HepG2 (cell line): ENCODE results near the gene NAA38. TPM values are rescaled to one million over a fixed set of nuclear protein-coding genes. Genes with fewer than 3 reads are reported as not detected.
A peak's percentile ranks its signal among the peaks of the same experiment; 100 is the strongest.

Experiments
- NR2F2 ChIP-seq: IDR thresholded peaks from 2 replicates; pipeline ENCODE4 v1.6.1; 2012; ENCODE audit warnings: low read depth, inconsistent platforms, borderline replicate concordance
- ZNF280B ChIP-seq: sonication (generic); formaldehyde crosslinking; IDR thresholded peaks from 2 replicates; pipeline ENCODE4 v1.5.0; 2020; ENCODE audit warnings: missing genetic modification reagents, mild to moderate bottlenecking, borderline replicate concordance
- ZNF333 ChIP-seq: sonication (generic); formaldehyde crosslinking; IDR thresholded peaks from 2 replicates; pipeline ENCODE4 v1.4.0; 2020; ENCODE audit warnings: mild to moderate bottlenecking, missing genetic modification reagents, borderline replicate concordance
- ZNF441 ChIP-seq: sonication (generic); formaldehyde crosslinking; IDR thresholded peaks from 2 replicates; pipeline ENCODE4 v1.7.0; 2021; ENCODE audit warnings: missing genetic modification reagents, borderline replicate concordance
- ZNF609 ChIP-seq: sonication (generic); formaldehyde crosslinking; IDR thresholded peaks from 2 replicates; pipeline ENCODE4 v1.4.0; 2020; ENCODE audit warnings: mild to moderate bottlenecking, missing genetic modification reagents, borderline replicate concordance
- ZNF773 ChIP-seq: sonication (generic); formaldehyde crosslinking; IDR thresholded peaks from 2 replicates; pipeline ENCODE4 v1.4.0; 2020; ENCODE audit warnings: missing genetic modification reagents, borderline replicate concordance
- ZSCAN20 ChIP-seq: sonication (generic); formaldehyde crosslinking; IDR thresholded peaks from 2 replicates; pipeline ENCODE4 v1.4.0; 2020; ENCODE audit warnings: missing genetic modification reagents, mild to moderate bottlenecking, borderline replicate concordance
- polyA plus RNA-seq, 8 experiments: library from polyadenylated mRNA; depleted of rRNA in 3 of 8; stranded (reverse) in 7 of 8; unstranded in 1 of 8; fragments of >200 nt; fragmentation: Illumina TruSeq in 4 of 8; extraction: Trizol in 4 of 8; gene quantifications; 2 replicates each; pipeline versions ENCODE4 v1.2.1 to v1.2.3, GENCODE V29; 2011 to 2016; ENCODE audit warnings: low read depth in 4 of 8, missing spikeins in 1 of 8, mixed read lengths in 1 of 8; ENCODE audit not compliant: insufficient read depth in 1 of 8
- total RNA-seq, 5 experiments: library from RNA; depleted of rRNA; stranded (reverse); fragments of >200 nt; fragmentation: Illumina TruSeq; extraction: Trizol; gene quantifications; 2 replicates each; pipeline ENCODE4 v1.2.3, GENCODE V29; 2016; ENCODE audit warnings: low read depth in 1 of 5
- TF ChIP-seq, protein P1 (sequence below): sonication (generic); formaldehyde crosslinking; IDR thresholded peaks from 2 replicates; pipeline ENCODE4 v1.4.0; 2020; ENCODE audit warnings: missing genetic modification reagents, borderline replicate concordance
- TF ChIP-seq, protein P2 (sequence below): sonication (generic); formaldehyde crosslinking; IDR thresholded peaks from 2 replicates; pipeline ENCODE4 v1.5.0; 2020; ENCODE audit warnings: mild to moderate bottlenecking, missing genetic modification reagents, borderline replicate concordance
- TF ChIP-seq, protein P3 (sequence below): sonication (generic); formaldehyde crosslinking; IDR thresholded peaks from 2 replicates; pipeline ENCODE4 v1.8.0; 2022; ENCODE audit warnings: mild to moderate bottlenecking, missing genetic modification reagents; ENCODE audit not compliant: insufficient replicate concordance
- TF ChIP-seq, protein P4 (sequence below): IDR thresholded peaks from 2 replicates; pipeline ENCODE4 v1.6.1; 2016; ENCODE audit warnings: missing compliant biosample characterization, missing genetic modification reagents, borderline replicate concordance

The NAA38 gene
- total and polyA plus RNA-seq, 2 of the 13 experiments (the other 11 are each of a cell fraction or from before 2014, with no cell fraction given), result 46.9 to 91.6 TPM

- TF ChIP-seq ZNF609 (CRISPR knock-in tag), result peak; percentile 41; the same call in 1 of the 2 replicates
- no peak for TF ChIP-seq ZNF333 (CRISPR knock-in tag)
- TF ChIP-seq, protein P1, sequence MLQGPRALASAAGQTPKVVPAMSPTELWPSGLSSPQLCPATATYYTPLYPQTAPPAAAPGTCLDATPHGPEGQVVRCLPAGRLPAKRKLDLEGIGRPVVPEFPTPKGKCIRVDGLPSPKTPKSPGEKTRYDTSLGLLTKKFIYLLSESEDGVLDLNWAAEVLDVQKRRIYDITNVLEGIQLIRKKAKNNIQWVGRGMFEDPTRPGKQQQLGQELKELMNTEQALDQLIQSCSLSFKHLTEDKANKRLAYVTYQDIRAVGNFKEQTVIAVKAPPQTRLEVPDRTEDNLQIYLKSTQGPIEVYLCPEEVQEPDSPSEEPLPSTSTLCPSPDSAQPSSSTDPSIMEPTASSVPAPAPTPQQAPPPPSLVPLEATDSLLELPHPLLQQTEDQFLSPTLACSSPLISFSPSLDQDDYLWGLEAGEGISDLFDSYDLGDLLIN (CRISPR knock-in tag), result 0 out of 2 replicates have a peak, but pooled peaks have one; percentile 52
- no peak for TF ChIP-seq ZNF441 (CRISPR knock-in tag)
- TF ChIP-seq ZNF773 (CRISPR knock-in tag), result 0 out of 2 replicates have a peak, but pooled peaks have one; percentile 43
- TF ChIP-seq, protein P2, sequence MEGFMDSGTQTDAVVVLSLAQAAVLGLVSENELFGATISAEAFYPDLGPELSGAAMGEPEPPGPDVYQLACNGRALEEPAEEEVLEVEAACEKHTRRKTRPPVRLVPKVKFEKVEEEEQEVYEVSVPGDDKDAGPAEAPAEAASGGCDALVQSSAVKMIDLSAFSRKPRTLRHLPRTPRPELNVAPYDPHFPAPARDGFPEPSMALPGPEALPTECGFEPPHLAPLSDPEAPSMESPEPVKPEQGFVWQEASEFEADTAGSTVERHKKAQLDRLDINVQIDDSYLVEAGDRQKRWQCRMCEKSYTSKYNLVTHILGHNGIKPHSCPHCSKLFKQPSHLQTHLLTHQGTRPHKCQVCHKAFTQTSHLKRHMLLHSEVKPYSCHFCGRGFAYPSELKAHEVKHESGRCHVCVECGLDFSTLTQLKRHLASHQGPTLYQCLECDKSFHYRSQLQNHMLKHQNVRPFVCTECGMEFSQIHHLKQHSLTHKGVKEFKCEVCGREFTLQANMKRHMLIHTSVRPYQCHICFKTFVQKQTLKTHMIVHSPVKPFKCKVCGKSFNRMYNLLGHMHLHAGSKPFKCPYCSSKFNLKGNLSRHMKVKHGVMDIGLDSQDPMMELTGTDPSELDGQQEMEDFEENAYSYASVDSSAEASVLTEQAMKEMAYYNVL, result 0 out of 2 replicates have a peak, but pooled peaks have one; percentile 24
- TF ChIP-seq, protein P3, sequence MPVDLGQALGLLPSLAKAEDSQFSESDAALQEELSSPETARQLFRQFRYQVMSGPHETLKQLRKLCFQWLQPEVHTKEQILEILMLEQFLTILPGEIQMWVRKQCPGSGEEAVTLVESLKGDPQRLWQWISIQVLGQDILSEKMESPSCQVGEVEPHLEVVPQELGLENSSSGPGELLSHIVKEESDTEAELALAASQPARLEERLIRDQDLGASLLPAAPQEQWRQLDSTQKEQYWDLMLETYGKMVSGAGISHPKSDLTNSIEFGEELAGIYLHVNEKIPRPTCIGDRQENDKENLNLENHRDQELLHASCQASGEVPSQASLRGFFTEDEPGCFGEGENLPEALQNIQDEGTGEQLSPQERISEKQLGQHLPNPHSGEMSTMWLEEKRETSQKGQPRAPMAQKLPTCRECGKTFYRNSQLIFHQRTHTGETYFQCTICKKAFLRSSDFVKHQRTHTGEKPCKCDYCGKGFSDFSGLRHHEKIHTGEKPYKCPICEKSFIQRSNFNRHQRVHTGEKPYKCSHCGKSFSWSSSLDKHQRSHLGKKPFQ (CRISPR knock-in tag), result no peak
- TF ChIP-seq ZSCAN20 (CRISPR knock-in tag), result no peak; the same call in 1 of the 2 replicates
- no peak for TF ChIP-seq ZNF280B
- no peak for TF ChIP-seq NR2F2
- TF ChIP-seq, protein P4, sequence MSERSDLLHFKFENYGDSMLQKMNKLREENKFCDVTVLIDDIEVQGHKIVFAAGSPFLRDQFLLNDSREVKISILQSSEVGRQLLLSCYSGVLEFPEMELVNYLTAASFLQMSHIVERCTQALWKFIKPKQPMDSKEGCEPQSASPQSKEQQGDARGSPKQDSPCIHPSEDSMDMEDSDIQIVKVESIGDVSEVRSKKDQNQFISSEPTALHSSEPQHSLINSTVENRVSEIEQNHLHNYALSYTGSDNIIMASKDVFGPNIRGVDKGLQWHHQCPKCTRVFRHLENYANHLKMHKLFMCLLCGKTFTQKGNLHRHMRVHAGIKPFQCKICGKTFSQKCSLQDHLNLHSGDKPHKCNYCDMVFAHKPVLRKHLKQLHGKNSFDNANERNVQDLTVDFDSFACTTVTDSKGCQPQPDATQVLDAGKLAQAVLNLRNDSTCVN, result no peak
Measured at GRCh38 chr17:7856811-7857712, at the start of gene NAA38 (continued).
